Urinary bladder (tissue), 4 donors: Measurements from ENCODE around the gene HS2ST1. TPM values are rescaled to one million over a fixed set of nuclear protein-coding genes. Genes with fewer than 3 reads are reported as not detected.

Source experiments
- DNase-seq: peaks from one replicate; pipeline ENCODE4 v3.0.0-alpha.2; 2015; ENCODE audit errors: extremely low spot score
- H3K27ac ChIP-seq: one replicate; pipeline ENCODE4 v1.5.1; 2013; ENCODE audit warnings: low read depth, mild to moderate bottlenecking, moderate library complexity
- H3K36me3 ChIP-seq: one replicate; pipeline ENCODE4 v1.6.1; 2013; ENCODE audit warnings: mild to moderate bottlenecking, moderate library complexity; ENCODE audit not compliant: insufficient read depth
- H3K4me1 ChIP-seq: one replicate; pipeline ENCODE4 v1.6.1; 2013; ENCODE audit warnings: mild to moderate bottlenecking, moderate library complexity; ENCODE audit not compliant: insufficient read depth
- H3K4me3 ChIP-seq: one replicate; pipeline ENCODE4 v1.5.1; 2013; ENCODE audit warnings: low read depth, low read length
- WGBS: extraction: QIAGEN DNeasy Blood & Tissue Kit; methylation state at CpG from one replicate; pipeline ENCODE4 v1.1.7; 2013; 5-methylcytosine and 5-hydroxymethylcytosine counted together
- polyA plus RNA-seq: library from polyadenylated mRNA; stranded (reverse); fragments of 200-250 nt; gene quantifications from one replicate; pipeline ENCODE4 v1.2.3, GENCODE V29; 2013
- total RNA-seq: library from RNA; depleted of rRNA; stranded (reverse); fragments of >200 nt; gene quantifications from one replicate; pipeline ENCODE4 v1.2.3, GENCODE V29; 2014
- donor health status: healthy with polysubstance abuse.
- donor health status: healthy.

HS2ST1 gene
- total and polyA plus RNA-seq, 2 donors: 12.1 to 36.9 TPM

DNA sequence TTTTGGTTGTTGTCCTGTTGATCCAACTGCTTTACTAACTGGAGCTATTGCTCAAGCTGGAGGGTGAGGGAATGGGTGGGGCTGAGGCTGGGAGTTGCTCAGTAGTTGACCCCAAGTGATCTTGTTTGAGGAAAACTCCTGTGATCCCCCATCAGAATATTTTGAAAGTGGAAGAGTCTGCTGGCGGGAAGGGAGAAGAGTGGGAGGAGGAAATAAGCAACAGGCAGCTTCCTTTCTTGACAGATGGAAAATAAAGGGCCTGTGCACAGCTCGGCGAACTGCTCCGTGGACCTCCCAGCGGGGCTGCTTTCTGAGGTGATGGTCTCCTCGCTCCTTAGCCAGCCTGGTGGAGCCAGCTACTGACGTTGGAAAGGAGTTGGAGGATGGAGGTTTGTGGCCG is 215.2 kb downstream of the HS2ST1 start:
- H3K4me3 ChIP-seq: no peak overlapping the region
- no peak for DNase-seq
- H3K4me1 ChIP-seq: no peaks in the 10 kb centered on the region
- H3K27ac ChIP-seq: peak overlapping the region; percentile 78
- WGBS: 57% methylated on average over 8 of the region's 8 CpGs
- no peaks in the 10 kb centered on the region for H3K36me3 ChIP-seq

DNA sequence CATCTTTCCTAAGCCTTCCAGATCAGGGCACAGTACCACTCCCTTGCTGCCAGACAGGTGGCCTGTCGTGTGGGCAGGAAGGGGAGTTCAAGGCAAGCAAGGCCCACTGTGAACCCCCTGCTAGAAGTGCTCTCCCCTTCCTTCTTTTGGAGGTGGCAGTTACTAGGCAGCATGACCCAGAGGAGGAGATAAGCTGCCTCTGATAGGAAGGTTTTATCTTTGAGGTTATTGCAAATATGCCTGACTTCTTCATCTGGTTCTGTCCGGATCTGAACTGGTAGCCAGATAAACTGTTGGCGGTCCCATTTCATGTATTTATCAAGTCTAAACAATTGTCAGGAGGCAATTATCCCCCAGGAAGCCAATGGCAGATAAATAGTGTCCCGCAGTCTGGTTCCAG is 216.0 kb downstream of the HS2ST1 start:
- WGBS: 80% methylated on average over 4 of the region's 4 CpGs
- H3K36me3 ChIP-seq: no peaks in the 10 kb centered on the region
- no peak for DNase-seq
- H3K4me1 ChIP-seq: no peaks in the 10 kb centered on the region
- H3K27ac ChIP-seq: no peak overlapping the region
- H3K4me3 ChIP-seq: no peak overlapping the region

DNA sequence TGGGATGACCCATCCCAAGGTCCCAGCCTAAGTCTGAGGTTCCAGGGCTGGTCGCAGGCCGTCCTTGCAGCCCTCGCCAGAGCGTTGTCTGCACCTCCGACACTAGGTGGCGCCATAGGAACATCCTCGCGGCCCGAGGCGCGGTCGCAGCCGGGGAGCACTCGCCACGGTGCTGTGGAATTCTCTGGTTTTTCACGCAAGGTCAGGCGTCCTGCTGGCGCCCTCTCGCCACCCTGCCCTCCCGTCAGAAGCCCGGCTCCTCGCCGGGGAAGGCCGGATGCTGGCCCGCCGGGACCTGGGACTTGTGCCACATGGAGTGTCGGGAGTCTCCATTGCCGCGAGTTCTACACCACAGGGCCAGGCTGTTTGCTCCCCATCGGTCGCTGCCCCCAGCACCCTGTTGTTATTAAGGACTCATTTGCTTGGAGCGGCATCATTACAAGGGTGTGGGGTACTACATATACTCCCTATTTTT is 217.4 kb downstream of the HS2ST1 start:
- Histone ChIP-seq H3K4me3 (peak overlapping the region; percentile 49), H3K36me3 (no peaks in the 10 kb centered on the region), H3K27ac (no peak overlapping the region), H3K4me1 (no peaks in the 10 kb centered on the region)
- DNase-seq: no peak
- WGBS: under 1% methylated on average over 32 of the region's 32 CpGs

DNA sequence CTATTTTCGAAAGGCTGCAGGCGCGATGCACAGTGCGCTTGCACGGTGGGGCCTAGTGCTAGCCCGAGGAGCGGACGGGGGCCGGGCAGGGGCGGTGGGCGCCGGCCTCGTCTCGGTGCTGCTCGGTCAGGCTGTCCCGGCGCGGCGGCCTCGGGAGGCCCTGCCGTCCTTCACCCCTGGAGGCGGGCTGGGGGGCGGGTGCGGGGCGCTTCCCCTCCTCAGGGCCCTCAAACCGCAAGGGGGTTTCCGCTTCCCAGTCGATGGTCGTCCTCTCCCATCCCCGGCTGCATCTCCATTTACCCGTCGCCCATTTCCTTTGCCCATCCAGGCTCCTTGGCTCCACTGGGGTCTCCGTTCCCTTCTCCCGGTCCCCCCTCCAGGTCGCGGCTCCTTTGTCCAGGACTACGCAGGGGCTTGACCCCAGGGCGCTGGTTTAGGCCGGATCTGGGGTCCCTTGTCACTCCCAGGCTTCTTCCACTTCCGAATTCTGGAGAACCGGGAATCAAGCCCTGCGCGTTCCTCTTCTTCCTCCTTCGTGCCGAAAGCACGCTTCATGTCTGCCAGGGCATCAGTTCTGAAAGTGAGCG is 217.9 kb downstream of the HS2ST1 start:
- Histone ChIP-seq H3K36me3 (no peaks in the 10 kb centered on the region), H3K4me1 (no peaks in the 10 kb centered on the region), H3K27ac (no peak overlapping the region), H3K4me3 (peak overlapping the region; percentile 49)
- DNase-seq: no peak
- 59% methylated on average over 47 of the region's 47 CpGs for WGBS

DNA sequence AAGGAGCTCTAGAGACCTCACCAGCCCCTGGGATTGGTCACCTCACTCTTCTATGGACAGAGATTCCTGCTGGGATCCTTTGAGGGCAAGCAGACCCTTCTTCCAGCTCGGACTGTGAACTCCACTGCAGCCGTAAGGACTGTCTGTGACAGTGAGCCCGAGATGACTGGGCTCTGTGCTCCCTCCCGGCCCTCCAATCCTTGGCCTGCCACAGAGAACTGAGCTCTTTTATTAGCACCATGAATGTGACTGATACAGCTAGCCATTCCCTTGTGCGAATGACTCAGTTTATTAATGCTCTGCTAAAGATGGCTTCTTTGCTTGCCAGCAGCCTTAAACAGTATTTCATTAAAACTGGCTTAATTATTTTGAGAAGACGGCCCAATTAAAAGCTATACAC is 219.6 kb downstream of the HS2ST1 start:
- 76% methylated on average over 6 of the region's 6 CpGs for WGBS
- Histone ChIP-seq H3K4me1 (no peaks in the 10 kb centered on the region), H3K27ac (no peak overlapping the region), H3K36me3 (no peaks in the 10 kb centered on the region), H3K4me3 (no peak overlapping the region)
- no peak for DNase-seq

DNA sequence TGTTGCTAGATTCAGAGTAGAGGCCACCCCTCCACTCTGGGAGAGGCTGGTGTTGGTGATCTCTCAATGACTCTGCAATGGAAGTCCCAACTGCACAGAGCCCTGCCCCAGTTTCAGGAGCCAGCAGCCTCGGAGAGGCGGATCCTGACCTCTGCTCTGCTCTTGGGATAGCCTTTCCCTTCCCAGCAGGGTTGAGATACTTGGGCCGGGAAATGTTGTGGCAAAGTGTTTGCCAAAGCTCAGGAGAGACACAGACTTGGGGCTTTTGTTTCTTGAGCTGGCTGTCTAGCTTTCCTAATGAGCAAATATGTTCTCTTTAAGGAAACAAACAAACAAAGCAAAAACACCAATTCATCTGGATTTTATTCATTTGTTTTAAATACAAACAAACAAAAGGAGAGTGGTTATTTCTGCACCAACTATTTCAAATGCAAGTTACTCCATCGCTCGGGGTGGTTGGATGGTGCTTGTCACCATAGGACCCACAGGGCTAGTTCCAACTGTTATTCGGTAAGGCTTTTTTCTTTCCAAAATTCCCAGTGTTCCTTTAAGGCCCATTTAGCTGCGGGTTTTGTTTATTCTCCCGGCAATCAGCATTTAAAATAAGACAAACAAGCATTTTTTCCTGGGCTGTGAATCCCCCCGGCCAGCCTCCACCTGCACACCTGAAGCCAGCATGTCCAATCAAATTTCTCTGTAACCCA is 220.3 kb downstream of the HS2ST1 start:
- DNase-seq: no peak
- H3K4me1 ChIP-seq: no peaks in the 10 kb centered on the region
- no peak overlapping the region for H3K4me3 ChIP-seq
- H3K36me3 ChIP-seq: no peaks in the 10 kb centered on the region
- 63% methylated on average over 9 of the region's 9 CpGs for WGBS
- no peak overlapping the region for H3K27ac ChIP-seq

DNA sequence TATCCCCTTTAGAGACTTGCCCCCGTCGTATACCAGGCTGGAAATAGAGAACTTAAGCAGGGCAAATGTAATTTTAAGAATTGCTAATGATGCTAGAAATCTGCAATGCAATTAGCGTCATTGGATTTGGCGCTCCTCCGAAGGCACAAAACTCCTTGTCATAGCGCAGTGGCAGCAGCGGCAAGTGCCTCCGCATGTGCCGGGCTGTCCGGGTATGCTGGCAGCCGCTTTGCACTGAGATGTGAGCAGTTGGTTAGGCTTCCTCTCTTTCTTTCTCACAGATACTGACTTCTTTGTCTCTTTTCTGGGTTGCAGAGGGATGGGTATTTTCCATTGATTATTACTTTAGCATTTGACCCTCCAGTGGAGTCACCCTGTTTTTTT is 220.9 kb downstream of the HS2ST1 start:
- 91% methylated on average over 11 of the region's 11 CpGs for WGBS
- no peak for DNase-seq

DNA sequence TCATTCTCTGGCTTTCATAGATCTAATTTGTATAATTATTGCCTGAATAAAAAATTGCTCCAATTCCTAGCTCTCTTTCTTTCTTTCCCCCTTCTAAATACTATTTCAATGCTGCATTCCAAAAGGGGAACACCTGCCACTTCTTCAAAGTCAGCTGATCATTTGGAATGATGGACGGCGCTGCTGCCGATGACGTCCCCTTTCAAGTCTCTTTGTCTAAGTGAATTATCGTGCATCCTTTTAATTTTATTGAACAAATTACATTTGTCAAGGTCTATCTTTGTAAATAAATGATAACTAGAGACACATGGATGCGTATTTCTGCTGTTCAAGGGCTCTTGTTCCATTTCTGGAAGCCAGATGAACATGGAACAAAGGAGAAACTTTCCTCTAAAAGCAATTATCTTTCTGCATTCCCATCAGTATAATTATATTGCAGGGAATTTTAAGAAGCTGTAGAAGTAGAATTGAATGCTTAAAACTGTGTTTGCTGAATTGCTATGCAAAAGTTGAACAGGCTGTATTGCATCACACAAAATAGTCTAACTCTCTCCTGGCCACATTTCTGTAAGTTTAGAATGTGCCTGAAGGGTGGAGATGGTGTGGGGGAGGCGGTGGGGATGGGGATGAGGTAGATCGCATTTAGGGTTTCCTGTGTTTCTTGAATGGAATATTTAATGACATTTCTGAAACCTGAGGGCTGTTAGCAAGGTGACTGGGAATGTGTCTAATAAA is 222.3 kb downstream of the HS2ST1 start:
- no peaks in the 10 kb centered on the region for H3K4me1 ChIP-seq
- 86% methylated on average over 8 of the region's 8 CpGs for WGBS
- no peaks in the 10 kb centered on the region for H3K36me3 ChIP-seq
- no peak overlapping the region for H3K27ac ChIP-seq
- DNase-seq: no peak
- H3K4me3 ChIP-seq: no peak overlapping the region

More for the DNA sequence above, 220.9 kb downstream of the HS2ST1 start:
- no peaks in the 10 kb centered on the region for H3K4me1 ChIP-seq
- no peak overlapping the region for H3K27ac ChIP-seq
- H3K4me3 ChIP-seq: no peak overlapping the region
- no peaks in the 10 kb centered on the region for H3K36me3 ChIP-seq

DNA sequence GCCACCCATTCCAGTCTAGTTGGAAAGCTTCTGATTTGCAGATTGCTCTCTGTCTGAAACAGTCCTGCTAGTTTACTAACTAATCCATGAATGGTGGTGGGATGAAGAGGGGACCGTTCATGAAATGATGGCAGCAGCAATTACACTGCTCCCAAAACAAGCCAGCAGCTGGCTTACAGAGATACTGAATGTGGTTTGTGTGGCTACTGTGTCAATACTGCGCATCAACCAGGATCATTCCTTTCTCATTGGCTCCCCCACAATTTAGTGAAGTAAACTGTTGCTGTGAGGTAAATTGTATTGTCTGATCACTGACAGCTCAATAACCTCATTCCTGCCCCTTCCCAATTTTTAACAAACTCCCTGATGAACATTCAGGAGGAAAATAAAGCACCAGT is 222.9 kb downstream of the HS2ST1 start:
- Histone ChIP-seq H3K27ac (no peak overlapping the region), H3K4me1 (no peaks in the 10 kb centered on the region), H3K4me3 (no peak overlapping the region), H3K36me3 (no peaks in the 10 kb centered on the region)
- 86% methylated on average over 2 of the region's 2 CpGs for WGBS
- no peak for DNase-seq

DNA sequence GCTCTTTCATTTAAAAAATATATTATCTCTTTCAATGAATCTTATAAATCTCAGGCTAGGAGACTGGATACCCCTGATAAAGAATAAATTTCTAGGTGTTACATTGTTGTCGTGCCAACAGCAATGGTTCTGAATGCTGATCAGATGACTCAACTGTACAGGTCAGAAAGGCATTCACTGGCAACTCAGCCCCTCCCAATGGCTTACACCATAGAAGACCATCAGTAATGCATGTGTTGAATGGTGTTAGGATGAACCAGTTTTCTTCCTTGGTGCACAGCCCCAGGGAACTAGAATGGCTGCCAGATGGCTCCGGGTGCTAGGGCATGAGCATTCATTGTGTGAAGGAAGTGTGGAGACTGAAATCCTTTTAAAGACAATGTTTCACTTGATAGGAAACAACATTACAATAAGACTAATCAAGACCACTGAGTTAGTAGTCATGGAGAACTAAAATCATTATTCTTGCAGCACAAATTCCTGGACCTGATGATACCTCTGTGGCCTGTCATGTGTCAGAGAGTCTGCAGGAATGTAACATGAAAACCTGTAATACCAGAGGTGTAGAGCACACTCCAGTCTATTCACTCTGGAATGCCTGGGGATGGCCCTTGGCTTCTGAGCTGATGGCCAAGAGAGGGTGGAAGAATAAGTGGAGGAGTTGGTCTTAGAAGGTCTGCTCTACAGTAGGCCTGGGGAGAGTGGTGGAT is 226.6 kb downstream of the HS2ST1 start:
- Histone ChIP-seq H3K4me1 (no peaks in the 10 kb centered on the region), H3K36me3 (no peaks in the 10 kb centered on the region), H3K27ac (no peak overlapping the region), H3K4me3 (no peak overlapping the region)
- DNase-seq: no peak
- WGBS: 71% methylated on average over 2 of the region's 2 CpGs

DNA sequence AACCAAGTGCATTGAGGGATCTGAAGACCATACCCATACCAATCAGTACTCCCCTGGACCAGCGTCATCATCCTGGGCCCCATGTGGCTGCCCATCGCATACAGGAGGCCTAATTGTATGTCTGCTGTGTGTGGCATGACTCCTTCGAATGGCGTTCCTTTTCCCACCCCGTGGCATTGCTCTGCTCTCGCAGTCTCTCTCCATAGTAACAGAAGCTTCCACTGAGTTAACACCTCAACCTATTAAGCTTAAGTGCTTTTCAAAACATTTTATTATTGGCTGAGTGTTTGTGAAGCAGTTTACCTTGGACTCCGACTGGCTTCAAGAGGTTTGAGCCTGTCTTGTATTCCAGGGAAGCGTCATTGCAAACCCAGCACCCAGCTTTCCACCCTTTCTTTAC is 227.1 kb downstream of the HS2ST1 start:
- H3K36me3 ChIP-seq: no peaks in the 10 kb centered on the region
- DNase-seq: no peak
- no peak overlapping the region for H3K27ac ChIP-seq
- 91% methylated on average over 8 of the region's 8 CpGs for WGBS
- no peaks in the 10 kb centered on the region for H3K4me1 ChIP-seq
- H3K4me3 ChIP-seq: no peak overlapping the region

DNA sequence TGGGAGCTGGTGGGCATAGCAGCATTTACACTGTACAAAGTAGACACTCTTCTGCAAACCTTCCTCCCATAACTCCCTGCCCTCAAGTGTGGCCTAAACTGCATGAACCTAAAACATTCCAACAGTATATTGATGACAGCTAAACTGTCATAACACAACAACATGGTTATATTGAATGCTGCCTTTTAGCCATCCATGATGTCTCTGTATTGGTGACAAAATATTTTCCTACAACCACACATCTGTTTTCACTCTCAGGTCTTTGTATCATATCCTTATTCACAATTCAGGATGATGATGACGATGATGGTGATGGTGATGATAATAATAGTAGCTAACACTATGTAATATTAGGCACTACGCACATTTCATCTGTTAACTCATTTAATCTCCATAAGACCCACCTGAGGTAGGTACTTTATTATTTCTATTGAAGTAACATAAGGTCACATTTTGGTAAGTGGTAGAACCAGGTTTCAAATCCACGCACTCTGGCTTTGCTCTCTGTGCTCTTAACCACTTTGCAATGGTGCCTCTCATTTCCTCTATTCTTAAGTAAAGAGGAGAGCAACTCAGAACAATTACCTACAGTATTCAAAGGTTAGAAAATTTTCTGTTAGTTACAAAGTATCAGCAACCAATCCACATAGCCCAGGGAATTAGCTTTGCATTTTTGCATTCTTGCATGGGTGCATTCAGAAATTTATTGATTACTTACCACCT is 229.1 kb downstream of the HS2ST1 start:
- Histone ChIP-seq H3K36me3 (no peaks in the 10 kb centered on the region), H3K4me1 (no peaks in the 10 kb centered on the region), H3K27ac (no peak overlapping the region), H3K4me3 (no peak overlapping the region)
- 98% methylated on average over 3 of the region's 3 CpGs for WGBS
- DNase-seq: no peak

DNA sequence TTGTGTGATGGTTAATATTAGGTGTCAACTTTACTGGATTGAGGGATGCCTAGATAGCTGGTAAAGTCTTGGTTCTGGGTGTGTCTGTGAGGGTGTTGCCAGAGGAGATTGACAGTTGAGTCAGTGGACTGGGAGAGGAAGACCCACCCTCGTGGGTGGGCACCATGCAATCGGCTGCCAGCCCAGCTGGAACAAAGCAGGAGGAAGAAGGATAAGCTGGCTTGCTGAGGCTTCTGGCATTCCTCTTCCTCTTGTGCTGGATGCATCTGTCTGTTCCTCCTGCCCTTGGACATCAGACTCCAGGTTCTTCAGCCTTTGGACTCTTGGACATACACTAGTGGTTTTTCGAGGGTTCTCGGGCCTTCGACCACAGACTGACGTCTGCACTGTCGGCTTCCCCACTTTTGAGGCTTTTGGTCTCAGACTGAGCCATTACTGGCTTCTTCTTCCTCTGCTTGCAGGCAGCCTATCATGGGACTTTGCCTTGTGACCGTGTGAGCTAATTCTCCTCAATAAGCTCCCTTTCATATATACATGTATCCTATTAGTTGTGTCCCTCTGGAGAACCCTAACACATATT is 230.0 kb downstream of the HS2ST1 start:
- H3K27ac ChIP-seq: no peak overlapping the region
- no peaks in the 10 kb centered on the region for H3K36me3 ChIP-seq
- no peak overlapping the region for H3K4me3 ChIP-seq
- no peaks in the 10 kb centered on the region for H3K4me1 ChIP-seq
- WGBS: 84% methylated on average over 8 of the region's 8 CpGs
- no peak for DNase-seq
